ENCODE results near the gene NHLRC2. TPM values are rescaled to one million over a fixed set of nuclear protein-coding genes. Genes with fewer than 3 reads are reported as not detected.

NHLRC2 gene
- total and polyA plus RNA-seq, 2 experiments from 2014 or later, result 15.5 to 28.1 TPM

DNA sequence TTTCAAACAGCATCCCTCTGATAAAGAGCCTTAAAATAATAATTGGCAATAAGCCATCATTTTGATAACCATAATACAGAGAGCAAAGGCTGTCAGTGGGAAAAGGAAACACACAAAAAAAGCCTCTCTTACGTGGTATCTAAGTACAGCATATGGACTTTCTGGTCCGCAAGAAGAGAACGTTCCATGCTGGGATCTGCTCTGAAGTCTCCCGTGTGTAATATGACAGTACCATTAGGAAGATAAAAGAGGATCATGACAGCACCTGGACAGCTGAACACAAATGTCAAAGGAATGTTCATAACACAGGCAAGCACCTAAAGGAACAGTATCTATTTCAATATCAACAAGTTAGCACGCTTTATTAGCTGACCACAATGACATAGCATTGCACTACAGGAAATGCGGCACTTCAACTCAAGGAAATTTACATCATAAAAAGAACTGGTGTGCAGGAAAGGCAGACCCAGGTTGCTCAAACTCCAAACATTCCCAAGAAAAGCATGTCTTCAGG is 10.4 kb upstream of the NHLRC2 start:
- TF ChIP-seq, protein P1, sequence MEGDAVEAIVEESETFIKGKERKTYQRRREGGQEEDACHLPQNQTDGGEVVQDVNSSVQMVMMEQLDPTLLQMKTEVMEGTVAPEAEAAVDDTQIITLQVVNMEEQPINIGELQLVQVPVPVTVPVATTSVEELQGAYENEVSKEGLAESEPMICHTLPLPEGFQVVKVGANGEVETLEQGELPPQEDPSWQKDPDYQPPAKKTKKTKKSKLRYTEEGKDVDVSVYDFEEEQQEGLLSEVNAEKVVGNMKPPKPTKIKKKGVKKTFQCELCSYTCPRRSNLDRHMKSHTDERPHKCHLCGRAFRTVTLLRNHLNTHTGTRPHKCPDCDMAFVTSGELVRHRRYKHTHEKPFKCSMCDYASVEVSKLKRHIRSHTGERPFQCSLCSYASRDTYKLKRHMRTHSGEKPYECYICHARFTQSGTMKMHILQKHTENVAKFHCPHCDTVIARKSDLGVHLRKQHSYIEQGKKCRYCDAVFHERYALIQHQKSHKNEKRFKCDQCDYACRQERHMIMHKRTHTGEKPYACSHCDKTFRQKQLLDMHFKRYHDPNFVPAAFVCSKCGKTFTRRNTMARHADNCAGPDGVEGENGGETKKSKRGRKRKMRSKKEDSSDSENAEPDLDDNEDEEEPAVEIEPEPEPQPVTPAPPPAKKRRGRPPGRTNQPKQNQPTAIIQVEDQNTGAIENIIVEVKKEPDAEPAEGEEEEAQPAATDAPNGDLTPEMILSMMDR (conservative IDR thresholded peaks at IDR 0.05; ENCODE audit: low read depth in 2 of 2), result no peak
- TF ChIP-seq EZH2 (IDR thresholded peaks at IDR 0.05; ENCODE audit: low read depth, unreplicated experiment) (no peak), ZNF114 (CRISPR knock-in tag; IDR thresholded peaks at IDR 0.05) (no peak), EZH2phosphoT487 (IDR thresholded peaks at IDR 0.05; ENCODE audit: unreplicated experiment) (no peak), ZNF331 (CRISPR knock-in tag; IDR thresholded peaks at IDR 0.05; ENCODE audit: low read depth) (no peak), POLR2AphosphoS5 (IDR thresholded peaks at IDR 0.05; ENCODE audit: low read depth) (no peak), JUNB (IDR thresholded peaks at IDR 0.05; ENCODE audit: unreplicated experiment) (no peak), STAT1 (IDR thresholded peaks at IDR 0.05; ENCODE audit: unreplicated experiment) (no peak), NANOG (IDR thresholded peaks at IDR 0.05; ENCODE audit: borderline replicate concordance) (no peak), CREB1 (CRISPR knock-in tag; IDR thresholded peaks at IDR 0.05; ENCODE audit: low read depth) (no peak)
- TF ChIP-seq, protein P2, sequence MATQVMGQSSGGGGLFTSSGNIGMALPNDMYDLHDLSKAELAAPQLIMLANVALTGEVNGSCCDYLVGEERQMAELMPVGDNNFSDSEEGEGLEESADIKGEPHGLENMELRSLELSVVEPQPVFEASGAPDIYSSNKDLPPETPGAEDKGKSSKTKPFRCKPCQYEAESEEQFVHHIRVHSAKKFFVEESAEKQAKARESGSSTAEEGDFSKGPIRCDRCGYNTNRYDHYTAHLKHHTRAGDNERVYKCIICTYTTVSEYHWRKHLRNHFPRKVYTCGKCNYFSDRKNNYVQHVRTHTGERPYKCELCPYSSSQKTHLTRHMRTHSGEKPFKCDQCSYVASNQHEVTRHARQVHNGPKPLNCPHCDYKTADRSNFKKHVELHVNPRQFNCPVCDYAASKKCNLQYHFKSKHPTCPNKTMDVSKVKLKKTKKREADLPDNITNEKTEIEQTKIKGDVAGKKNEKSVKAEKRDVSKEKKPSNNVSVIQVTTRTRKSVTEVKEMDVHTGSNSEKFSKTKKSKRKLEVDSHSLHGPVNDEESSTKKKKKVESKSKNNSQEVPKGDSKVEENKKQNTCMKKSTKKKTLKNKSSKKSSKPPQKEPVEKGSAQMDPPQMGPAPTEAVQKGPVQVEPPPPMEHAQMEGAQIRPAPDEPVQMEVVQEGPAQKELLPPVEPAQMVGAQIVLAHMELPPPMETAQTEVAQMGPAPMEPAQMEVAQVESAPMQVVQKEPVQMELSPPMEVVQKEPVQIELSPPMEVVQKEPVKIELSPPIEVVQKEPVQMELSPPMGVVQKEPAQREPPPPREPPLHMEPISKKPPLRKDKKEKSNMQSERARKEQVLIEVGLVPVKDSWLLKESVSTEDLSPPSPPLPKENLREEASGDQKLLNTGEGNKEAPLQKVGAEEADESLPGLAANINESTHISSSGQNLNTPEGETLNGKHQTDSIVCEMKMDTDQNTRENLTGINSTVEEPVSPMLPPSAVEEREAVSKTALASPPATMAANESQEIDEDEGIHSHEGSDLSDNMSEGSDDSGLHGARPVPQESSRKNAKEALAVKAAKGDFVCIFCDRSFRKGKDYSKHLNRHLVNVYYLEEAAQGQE (IDR thresholded peaks at IDR 0.05; ENCODE audit: unreplicated experiment), result no peak
- TF ChIP-seq, protein P3, sequence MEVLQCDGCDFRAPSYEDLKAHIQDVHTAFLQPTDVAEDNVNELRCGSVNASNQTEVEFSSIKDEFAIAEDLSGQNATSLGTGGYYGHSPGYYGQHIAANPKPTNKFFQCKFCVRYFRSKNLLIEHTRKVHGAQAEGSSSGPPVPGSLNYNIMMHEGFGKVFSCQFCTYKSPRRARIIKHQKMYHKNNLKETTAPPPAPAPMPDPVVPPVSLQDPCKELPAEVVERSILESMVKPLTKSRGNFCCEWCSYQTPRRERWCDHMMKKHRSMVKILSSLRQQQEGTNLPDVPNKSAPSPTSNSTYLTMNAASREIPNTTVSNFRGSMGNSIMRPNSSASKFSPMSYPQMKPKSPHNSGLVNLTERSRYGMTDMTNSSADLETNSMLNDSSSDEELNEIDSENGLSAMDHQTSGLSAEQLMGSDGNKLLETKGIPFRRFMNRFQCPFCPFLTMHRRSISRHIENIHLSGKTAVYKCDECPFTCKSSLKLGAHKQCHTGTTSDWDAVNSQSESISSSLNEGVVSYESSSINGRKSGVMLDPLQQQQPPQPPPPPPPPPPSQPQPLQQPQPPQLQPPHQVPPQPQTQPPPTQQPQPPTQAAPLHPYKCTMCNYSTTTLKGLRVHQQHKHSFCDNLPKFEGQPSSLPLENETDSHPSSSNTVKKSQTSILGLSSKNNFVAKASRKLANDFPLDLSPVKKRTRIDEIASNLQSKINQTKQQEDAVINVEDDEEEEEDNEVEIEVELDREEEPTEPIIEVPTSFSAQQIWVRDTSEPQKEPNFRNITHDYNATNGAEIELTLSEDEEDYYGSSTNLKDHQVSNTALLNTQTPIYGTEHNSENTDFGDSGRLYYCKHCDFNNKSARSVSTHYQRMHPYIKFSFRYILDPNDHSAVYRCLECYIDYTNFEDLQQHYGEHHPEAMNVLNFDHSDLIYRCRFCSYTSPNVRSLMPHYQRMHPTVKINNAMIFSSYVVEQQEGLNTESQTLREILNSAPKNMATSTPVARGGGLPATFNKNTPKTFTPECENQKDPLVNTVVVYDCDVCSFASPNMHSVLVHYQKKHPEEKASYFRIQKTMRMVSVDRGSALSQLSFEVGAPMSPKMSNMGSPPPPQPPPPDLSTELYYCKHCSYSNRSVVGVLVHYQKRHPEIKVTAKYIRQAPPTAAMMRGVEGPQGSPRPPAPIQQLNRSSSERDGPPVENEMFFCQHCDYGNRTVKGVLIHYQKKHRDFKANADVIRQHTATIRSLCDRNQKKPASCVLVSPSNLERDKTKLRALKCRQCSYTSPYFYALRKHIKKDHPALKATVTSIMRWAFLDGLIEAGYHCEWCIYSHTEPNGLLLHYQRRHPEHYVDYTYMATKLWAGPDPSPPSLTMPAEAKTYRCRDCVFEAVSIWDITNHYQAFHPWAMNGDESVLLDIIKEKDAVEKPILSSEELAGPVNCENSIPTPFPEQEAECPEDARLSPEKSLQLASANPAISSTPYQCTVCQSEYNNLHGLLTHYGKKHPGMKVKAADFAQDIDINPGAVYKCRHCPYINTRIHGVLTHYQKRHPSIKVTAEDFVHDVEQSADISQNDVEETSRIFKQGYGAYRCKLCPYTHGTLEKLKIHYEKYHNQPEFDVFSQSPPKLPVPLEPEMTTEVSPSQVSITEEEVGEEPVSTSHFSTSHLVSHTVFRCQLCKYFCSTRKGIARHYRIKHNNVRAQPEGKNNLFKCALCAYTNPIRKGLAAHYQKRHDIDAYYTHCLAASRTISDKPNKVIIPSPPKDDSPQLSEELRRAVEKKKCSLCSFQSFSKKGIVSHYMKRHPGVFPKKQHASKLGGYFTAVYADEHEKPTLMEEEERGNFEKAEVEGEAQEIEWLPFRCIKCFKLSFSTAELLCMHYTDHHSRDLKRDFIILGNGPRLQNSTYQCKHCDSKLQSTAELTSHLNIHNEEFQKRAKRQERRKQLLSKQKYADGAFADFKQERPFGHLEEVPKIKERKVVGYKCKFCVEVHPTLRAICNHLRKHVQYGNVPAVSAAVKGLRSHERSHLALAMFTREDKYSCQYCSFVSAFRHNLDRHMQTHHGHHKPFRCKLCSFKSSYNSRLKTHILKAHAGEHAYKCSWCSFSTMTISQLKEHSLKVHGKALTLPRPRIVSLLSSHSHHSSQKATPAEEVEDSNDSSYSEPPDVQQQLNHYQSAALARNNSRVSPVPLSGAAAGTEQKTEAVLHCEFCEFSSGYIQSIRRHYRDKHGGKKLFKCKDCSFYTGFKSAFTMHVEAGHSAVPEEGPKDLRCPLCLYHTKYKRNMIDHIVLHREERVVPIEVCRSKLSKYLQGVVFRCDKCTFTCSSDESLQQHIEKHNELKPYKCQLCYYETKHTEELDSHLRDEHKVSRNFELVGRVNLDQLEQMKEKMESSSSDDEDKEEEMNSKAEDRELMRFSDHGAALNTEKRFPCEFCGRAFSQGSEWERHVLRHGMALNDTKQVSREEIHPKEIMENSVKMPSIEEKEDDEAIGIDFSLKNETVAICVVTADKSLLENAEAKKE (CRISPR knock-in tag; IDR thresholded peaks at IDR 0.05), result no peak
- TF ChIP-seq, protein P4, sequence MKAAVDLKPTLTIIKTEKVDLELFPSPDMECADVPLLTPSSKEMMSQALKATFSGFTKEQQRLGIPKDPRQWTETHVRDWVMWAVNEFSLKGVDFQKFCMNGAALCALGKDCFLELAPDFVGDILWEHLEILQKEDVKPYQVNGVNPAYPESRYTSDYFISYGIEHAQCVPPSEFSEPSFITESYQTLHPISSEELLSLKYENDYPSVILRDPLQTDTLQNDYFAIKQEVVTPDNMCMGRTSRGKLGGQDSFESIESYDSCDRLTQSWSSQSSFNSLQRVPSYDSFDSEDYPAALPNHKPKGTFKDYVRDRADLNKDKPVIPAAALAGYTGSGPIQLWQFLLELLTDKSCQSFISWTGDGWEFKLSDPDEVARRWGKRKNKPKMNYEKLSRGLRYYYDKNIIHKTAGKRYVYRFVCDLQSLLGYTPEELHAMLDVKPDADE (IDR thresholded peaks at IDR 0.05), result no peak
- Histone ChIP-seq H3K27me3 (ENCODE audit: insufficient read depth) (no peaks in the 10 kb centered on the region), H3K27ac (ENCODE audit: low read depth) (no peak overlapping the region), H3K4me1 (ENCODE audit: insufficient read depth) (no peaks in the 10 kb centered on the region), H4K20me1 (replicated peaks; ENCODE audit: insufficient read depth) (no peaks in the 10 kb centered on the region), H3F3A (replicated peaks; ENCODE audit: low read depth) (no peaks in the 10 kb centered on the region), H3K4me3 (no peak overlapping the region), H3K36me3 (ENCODE audit: insufficient read depth) (no peaks in the 10 kb centered on the region; the same call in 1 of the 2 replicates), H3K4me2 (peak overlapping the region; percentile 9), H3K79me2 (replicated peaks; ENCODE audit: insufficient read depth) (no peaks in the 10 kb centered on the region), H2AFZ (no peak overlapping the region), H3K9me2 (ENCODE audit: insufficient read depth) (no peaks in the 10 kb centered on the region)
- peaks cover 18% of the 10 kb centered on the region; the same call in 2 of the 3 replicates for H3K4me1 Mint-ChIP-seq
- no peaks in the 10 kb centered on the region for H3K9me3 Mint-ChIP-seq
- peaks cover 2% of the 10 kb centered on the region for H3K27me3 Mint-ChIP-seq (ENCODE audit: insufficient read depth, low read depth, poor library complexity)
- H3K27ac Mint-ChIP-seq, result peak overlapping the region; percentile 86
- 0 out of 3 replicates have a peak overlapping the region, but pooled peaks have one; percentile 13 for H3K4me3 Mint-ChIP-seq
- ATAC-seq (no peak), DNase-seq (ENCODE audit: low spot score) (peak; percentile 57)
- peaks cover 20% of the 10 kb centered on the region; the same call in 2 of the 3 replicates for H3K36me3 Mint-ChIP-seq (ENCODE audit: low read depth)

Measured in GM23338 (cell line).